Natural killer cell (primary cell): ENCODE measurements around the gene PTMS. TPM values are rescaled to one million over a fixed set of nuclear protein-coding genes. Genes with fewer than 3 reads are reported as not detected.

ENCODE experiments used
- ATAC-seq, 3 donors: fragments of 150-1000 bp in 2 of 3; fragments of 200-7000 bp in 1 of 3; cut with Tn5 transposase; 1 replicate in 1 of 3; 2 replicates in 2 of 3; pipeline ENCODE4 v1.10.0; 2021; ENCODE audit warnings: mild to moderate bottlenecking in 2 of 3, moderate library complexity in 2 of 3
- DNase-seq, 2 donors: peaks; one replicate each; pipeline versions ENCODE4 v3.0.0 to v3.0.0-alpha.2; 2013 to 2021; ENCODE audit warnings: mixed read lengths in 1 of 2
- H3K27ac ChIP-seq: one replicate; pipeline ENCODE4 v1.5.1; 2013; ENCODE audit warnings: mild to moderate bottlenecking, low read length
- H3K27me3 ChIP-seq: one replicate; pipeline ENCODE4 v1.6.1; 2013; ENCODE audit warnings: low read length; ENCODE audit not compliant: control insufficient read depth, insufficient read depth
- H3K36me3 ChIP-seq: one replicate; pipeline ENCODE4 v1.6.1; 2013; ENCODE audit warnings: low read length; ENCODE audit not compliant: control insufficient read depth, insufficient read depth
- H3K4me1 ChIP-seq: one replicate; pipeline ENCODE4 v1.6.1; 2013; ENCODE audit warnings: low read length; ENCODE audit not compliant: control insufficient read depth, insufficient read depth
- H3K4me3 ChIP-seq: one replicate; pipeline ENCODE4 v1.5.1; 2013; ENCODE audit warnings: low read length
- H3K9me3 ChIP-seq: one replicate; pipeline ENCODE4 v1.6.1; 2013; ENCODE audit warnings: low read length; ENCODE audit not compliant: control insufficient read depth, insufficient read depth
- H3K27ac Mint-ChIP-seq, 2 donors: one replicate each; pipeline ENCODE4 v1.8.0; 2022; ENCODE audit warnings: mild to moderate bottlenecking in 2 of 2, mixed read lengths in 2 of 2, moderate library complexity in 1 of 2
- H3K27me3 Mint-ChIP-seq, 2 donors: one replicate each; pipeline ENCODE4 v1.8.0; 2022; ENCODE audit warnings: low read depth in 2 of 2, mixed read lengths in 2 of 2
- H3K36me3 Mint-ChIP-seq: one replicate; pipeline ENCODE4 v1.8.0; 2022; ENCODE audit warnings: mixed read lengths
- H3K4me1 Mint-ChIP-seq, 2 donors: one replicate each; pipeline ENCODE4 v1.8.0; 2022; ENCODE audit warnings: mixed read lengths in 2 of 2
- H3K4me3 Mint-ChIP-seq: one replicate; pipeline ENCODE4 v1.8.0; 2022; ENCODE audit warnings: mild to moderate bottlenecking, moderate library complexity, mixed read lengths
- H3K9me3 Mint-ChIP-seq, 2 donors: one replicate each; pipeline ENCODE4 v1.8.0; 2022; ENCODE audit warnings: mixed read lengths in 2 of 2
- WGBS: methylation state at CpG from one replicate; pipeline ENCODE4 v1.1.7; 2013; ENCODE audit warnings: missing lambda C conversion rate; ENCODE audit not compliant: insufficient coverage; 5-methylcytosine and 5-hydroxymethylcytosine counted together
- intact Hi-C: fragments of 100-400 bp; cut with micrococcal nuclease; formaldehyde crosslinking; loops from one replicate; pipeline ENCODE4 v1.14.2; 2022
- total RNA-seq, 4 donors: library from RNA; stranded (reverse); fragments of 120-200 nt in 1 of 4; gene quantifications; one replicate each; pipeline versions ENCODE4 v1.2.3 to v1.2.4, GENCODE V29; 2013 to 2022
- TF ChIP-seq, protein P1 (sequence below): fragments of 200-600 bp; IDR thresholded peaks from one replicate; pipeline ENCODE4 v1.8.0; 2022; ENCODE audit warnings: antibody characterized with exemption

PTMS gene
- total RNA-seq, 3 donors from 2014 or later (not counting 1 experiment from before 2014, with no cell fraction given), result 2.3 to 33.2 (median 2.8) TPM

DNA sequence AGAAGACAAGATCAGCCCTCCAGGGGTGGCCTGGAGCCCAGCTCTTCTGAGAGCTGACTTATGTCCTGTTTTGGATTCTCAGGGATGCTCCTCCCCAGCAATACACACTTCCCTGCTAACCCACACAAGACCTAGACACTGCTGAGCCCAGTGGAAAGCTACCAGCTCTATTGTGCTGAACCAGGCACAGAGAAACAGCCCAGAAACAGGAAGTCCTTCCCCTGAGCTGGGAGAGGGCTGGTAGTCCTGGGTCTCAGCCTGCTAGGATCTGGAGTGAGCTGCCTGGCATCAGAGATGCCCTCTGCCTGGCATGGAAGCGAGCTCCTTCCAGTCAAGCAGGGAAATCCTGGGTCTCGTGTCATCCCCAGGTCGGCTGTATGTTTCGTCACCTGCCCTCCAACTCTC lies 4.9 kb downstream of the PTMS start:
- 87% methylated on average over 4 of the region's 4 CpGs for WGBS
- H3K36me3 Mint-ChIP-seq, result no peaks in the 10 kb centered on the region
- DNase-seq, result no peak
- ATAC-seq, result no peak
- no peak overlapping the region for H3K4me3 Mint-ChIP-seq
- H3K9me3 Mint-ChIP-seq, result no peaks in the 10 kb centered on the region
- peaks cover 18 to 27% of the 10 kb centered on the region in 2 donors for H3K4me1 Mint-ChIP-seq
- peaks cover 20% of the 10 kb centered on the region for H3K27me3 ChIP-seq
- no peak overlapping the region for H3K4me3 ChIP-seq
- intact Hi-C loops, result no loop called here
- no peak overlapping the region for H3K27ac Mint-ChIP-seq
- peaks cover 50% of the 10 kb centered on the region for H3K4me1 ChIP-seq
- no peak overlapping the region for H3K27ac ChIP-seq
- H3K27me3 Mint-ChIP-seq, result peaks cover 60 to 68% of the 10 kb centered on the region in 2 donors
- TF ChIP-seq, protein P1, sequence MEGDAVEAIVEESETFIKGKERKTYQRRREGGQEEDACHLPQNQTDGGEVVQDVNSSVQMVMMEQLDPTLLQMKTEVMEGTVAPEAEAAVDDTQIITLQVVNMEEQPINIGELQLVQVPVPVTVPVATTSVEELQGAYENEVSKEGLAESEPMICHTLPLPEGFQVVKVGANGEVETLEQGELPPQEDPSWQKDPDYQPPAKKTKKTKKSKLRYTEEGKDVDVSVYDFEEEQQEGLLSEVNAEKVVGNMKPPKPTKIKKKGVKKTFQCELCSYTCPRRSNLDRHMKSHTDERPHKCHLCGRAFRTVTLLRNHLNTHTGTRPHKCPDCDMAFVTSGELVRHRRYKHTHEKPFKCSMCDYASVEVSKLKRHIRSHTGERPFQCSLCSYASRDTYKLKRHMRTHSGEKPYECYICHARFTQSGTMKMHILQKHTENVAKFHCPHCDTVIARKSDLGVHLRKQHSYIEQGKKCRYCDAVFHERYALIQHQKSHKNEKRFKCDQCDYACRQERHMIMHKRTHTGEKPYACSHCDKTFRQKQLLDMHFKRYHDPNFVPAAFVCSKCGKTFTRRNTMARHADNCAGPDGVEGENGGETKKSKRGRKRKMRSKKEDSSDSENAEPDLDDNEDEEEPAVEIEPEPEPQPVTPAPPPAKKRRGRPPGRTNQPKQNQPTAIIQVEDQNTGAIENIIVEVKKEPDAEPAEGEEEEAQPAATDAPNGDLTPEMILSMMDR, result no peak
- no peaks in the 10 kb centered on the region for H3K36me3 ChIP-seq
- H3K9me3 ChIP-seq, result no peaks in the 10 kb centered on the region

- no peak overlapping the region for H3K27ac Mint-ChIP-seq
- peaks cover 18 to 26% of the 10 kb centered on the region in 2 donors for H3K4me1 Mint-ChIP-seq
- peaks cover 67 to 74% of the 10 kb centered on the region in 2 donors for H3K27me3 Mint-ChIP-seq
- Histone ChIP-seq H3K4me1 (peaks cover 50% of the 10 kb centered on the region), H3K9me3 (no peaks in the 10 kb centered on the region), H3K36me3 (no peaks in the 10 kb centered on the region), H3K27me3 (peaks cover 20% of the 10 kb centered on the region), H3K27ac (no peak overlapping the region), H3K4me3 (no peak overlapping the region)
- H3K4me3 Mint-ChIP-seq, result peak overlapping the region; percentile 26
- 73% methylated on average over 11 of the region's 12 CpGs for WGBS
- no peak for DNase-seq
- no peaks in the 10 kb centered on the region for H3K36me3 Mint-ChIP-seq
- ATAC-seq, result no peak
- TF ChIP-seq, protein P1, result no peak
- no peaks in the 10 kb centered on the region for H3K9me3 Mint-ChIP-seq
- intact Hi-C loops, result no loop called here
Observed at GRCh38 chr12:6771509-6772330, 5.6 kb downstream of the PTMS start.

- H3K27ac ChIP-seq, result peak within 1 kb of the TSS; percentile 13
- intact Hi-C loops, result no loop called here
- H3K36me3 Mint-ChIP-seq, result no peaks in the 10 kb centered on the region
- peaks cover 46% of the 10 kb centered on the region for H3K4me1 ChIP-seq
- H3K27ac Mint-ChIP-seq, result no peak within 1 kb of the TSS
- H3K9me3 Mint-ChIP-seq, result no peaks in the 10 kb centered on the region
- H3K4me3 ChIP-seq, result peak within 1 kb of the TSS; percentile 17
- peak in 1 of 3 donors; percentile 31 for ATAC-seq
- peaks cover 20% of the 10 kb centered on the region for H3K27me3 ChIP-seq
- H3K36me3 ChIP-seq, result no peaks in the 10 kb centered on the region
- H3K27me3 Mint-ChIP-seq, result peaks cover 71 to 72% of the 10 kb centered on the region in 2 donors
- DNase-seq, result peak in 1 of 2 donors; percentile 58
- peak within 1 kb of the TSS; percentile 47 for H3K4me3 Mint-ChIP-seq
- 12% methylated on average over 15 of the region's 15 CpGs for whole genome bisulfite sequencing
- TF ChIP-seq, protein P1, result no peak
- H3K9me3 ChIP-seq, result no peaks in the 10 kb centered on the region
- peaks cover 13 to 20% of the 10 kb centered on the region in 2 donors for H3K4me1 Mint-ChIP-seq
Observed at GRCh38 chr12:6772331-6772695, 6.2 kb downstream of the PTMS start, which contains the start of gene LAG3. TSS of gene LAG3 (plus strand) at chr12:6772520. CDS start at chr12:6772853, 333 bp downstream.
